ENCODE measurements around the gene HSPA1A. TPM values are rescaled to one million over a fixed set of nuclear protein-coding genes. Genes with fewer than 3 reads are reported as not detected.

The HSPA1A gene
- total RNA-seq, 1 experiment from 2014 or later = 169 TPM

DNA sequence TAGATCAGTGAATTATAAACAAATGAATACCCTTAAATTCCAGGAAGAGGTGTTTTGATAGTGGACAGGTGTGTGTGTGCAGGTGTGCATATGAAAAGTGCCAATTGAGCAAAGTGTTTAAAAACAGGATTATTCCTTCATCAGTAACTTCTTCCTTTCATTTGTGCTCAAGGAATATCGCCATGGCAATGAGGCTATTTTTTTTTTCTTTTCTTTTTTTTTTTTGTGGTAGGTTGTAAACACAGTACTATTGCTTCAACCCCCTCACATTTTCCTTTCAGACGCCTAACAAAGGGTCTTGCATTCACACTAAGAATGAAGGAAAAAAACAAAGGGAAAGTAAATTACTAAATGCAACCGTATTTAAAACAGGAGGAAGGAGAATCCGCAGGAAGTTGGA, 10.2 kb downstream of the HSPA1A start:
- H3K27ac ChIP-seq (ENCODE audit: low read length) = peak overlapping the region; percentile 67; the same call in 1 of the 2 replicates
- in situ Hi-C loops (cut with HindIII; ENCODE audit: low pct_unique_long_range_greater_than_20kb, low sequenced_read_pairs) = no loop called here

DNA sequence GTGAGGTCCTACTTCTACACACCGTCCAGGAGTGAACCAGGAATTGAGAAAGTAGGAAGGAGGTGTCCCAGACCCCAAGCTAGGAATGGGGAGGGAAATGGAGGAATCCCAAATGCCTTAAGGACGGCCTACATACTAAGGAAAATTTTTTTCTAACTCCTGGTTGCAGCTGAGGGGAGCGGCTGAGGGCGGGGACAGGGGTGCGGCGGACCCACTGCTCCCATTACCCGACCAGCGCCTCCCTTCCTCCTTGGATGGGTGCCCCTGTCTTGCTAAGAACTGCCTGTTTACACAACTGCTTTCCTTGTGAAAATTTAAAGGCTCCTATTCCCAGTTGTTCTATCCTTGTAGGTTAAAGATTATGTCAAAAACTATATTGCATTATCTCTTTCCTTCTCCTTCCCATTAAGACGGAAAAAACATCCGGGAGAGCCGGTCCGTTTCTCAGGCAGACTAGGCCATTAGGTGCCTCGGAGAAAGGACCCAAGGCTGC, 11.5 kb downstream of the HSPA1A start:
- Histone ChIP-seq H3K27ac (ENCODE audit: low read length) (peak overlapping the region; percentile 100), H3K9me3 (ENCODE audit: control insufficient read depth, insufficient read depth, low read depth, low read length) (no peaks in the 10 kb centered on the region), H3K27me3 (ENCODE audit: control insufficient read depth, insufficient read depth, low read length) (no peaks in the 10 kb centered on the region), H3K4me1 (ENCODE audit: control insufficient read depth, insufficient read depth, low read length) (peaks cover 29% of the 10 kb centered on the region), H3K4me3 (ENCODE audit: low read depth in 2 of 2, low read length in 2 of 2) (peak overlapping the region; percentile 55 to 65), H3K36me3 (ENCODE audit: control insufficient read depth, insufficient read depth, low read length) (no peaks in the 10 kb centered on the region; the same call in 1 of the 2 replicates)
- no TSS peak for BruUV-seq (replicated peaks)
- in situ Hi-C loops (cut with HindIII; ENCODE audit: low pct_unique_long_range_greater_than_20kb, low sequenced_read_pairs) = no loop called here
- ChIA-PET CTCF (no interaction called here), POLR2A (interaction anchor here (0.6 to 1.2 kb wide), 11 partner anchors 12 to 1151 kb away, joined by 3 to 8 read pairs (median 5); partner anchors contain the start of genes C6orf47, HSPA1A, HSPA1L and LSM2)
- ATAC-seq (peak; percentile 61), DNase-seq (ENCODE audit: low read depth, low spot score) (no peak)
- intact Hi-C loops (cut with micrococcal nuclease; ENCODE audit: unreplicated experiment) = loop anchor here (10.0 kb wide), 1 partner anchor 52 kb away; the partner anchor contains the start of gene VWA7
- TF ChIP-seq TCF7L2 (IDR thresholded peaks at IDR 0.05; ENCODE audit: low read depth, low read length) (no peak), SIN3A (IDR thresholded peaks at IDR 0.05; ENCODE audit: borderline replicate concordance, insufficient read depth, low read depth, low read length) (0 out of 2 replicates have a peak, but pooled peaks have one; percentile 32), POLR2AphosphoS5 (IDR thresholded peaks at IDR 0.05; ENCODE audit: low read depth, low read length) (peak; percentile 33; the same call in 1 of the 2 replicates)

More for the DNA sequence above, 10.2 kb downstream of the HSPA1A start:
- H3K36me3 ChIP-seq (ENCODE audit: control insufficient read depth, insufficient read depth, low read length) = no peaks in the 10 kb centered on the region; the same call in 1 of the 2 replicates
- BruUV-seq (replicated peaks) = no TSS peak
- ATAC-seq (no peak), DNase-seq (ENCODE audit: low read depth, low spot score) (no peak)
- peaks cover 30% of the 10 kb centered on the region for H3K4me1 ChIP-seq (ENCODE audit: control insufficient read depth, insufficient read depth, low read length)
- H3K9me3 ChIP-seq (ENCODE audit: control insufficient read depth, insufficient read depth, low read depth, low read length) = no peaks in the 10 kb centered on the region
- TF ChIP-seq POLR2AphosphoS5 (IDR thresholded peaks at IDR 0.05; ENCODE audit: low read depth, low read length) (no peak), TCF7L2 (IDR thresholded peaks at IDR 0.05; ENCODE audit: low read depth, low read length) (no peak), SIN3A (IDR thresholded peaks at IDR 0.05; ENCODE audit: borderline replicate concordance, insufficient read depth, low read depth, low read length) (no peak)
- TF ChIP-seq, protein P1, sequence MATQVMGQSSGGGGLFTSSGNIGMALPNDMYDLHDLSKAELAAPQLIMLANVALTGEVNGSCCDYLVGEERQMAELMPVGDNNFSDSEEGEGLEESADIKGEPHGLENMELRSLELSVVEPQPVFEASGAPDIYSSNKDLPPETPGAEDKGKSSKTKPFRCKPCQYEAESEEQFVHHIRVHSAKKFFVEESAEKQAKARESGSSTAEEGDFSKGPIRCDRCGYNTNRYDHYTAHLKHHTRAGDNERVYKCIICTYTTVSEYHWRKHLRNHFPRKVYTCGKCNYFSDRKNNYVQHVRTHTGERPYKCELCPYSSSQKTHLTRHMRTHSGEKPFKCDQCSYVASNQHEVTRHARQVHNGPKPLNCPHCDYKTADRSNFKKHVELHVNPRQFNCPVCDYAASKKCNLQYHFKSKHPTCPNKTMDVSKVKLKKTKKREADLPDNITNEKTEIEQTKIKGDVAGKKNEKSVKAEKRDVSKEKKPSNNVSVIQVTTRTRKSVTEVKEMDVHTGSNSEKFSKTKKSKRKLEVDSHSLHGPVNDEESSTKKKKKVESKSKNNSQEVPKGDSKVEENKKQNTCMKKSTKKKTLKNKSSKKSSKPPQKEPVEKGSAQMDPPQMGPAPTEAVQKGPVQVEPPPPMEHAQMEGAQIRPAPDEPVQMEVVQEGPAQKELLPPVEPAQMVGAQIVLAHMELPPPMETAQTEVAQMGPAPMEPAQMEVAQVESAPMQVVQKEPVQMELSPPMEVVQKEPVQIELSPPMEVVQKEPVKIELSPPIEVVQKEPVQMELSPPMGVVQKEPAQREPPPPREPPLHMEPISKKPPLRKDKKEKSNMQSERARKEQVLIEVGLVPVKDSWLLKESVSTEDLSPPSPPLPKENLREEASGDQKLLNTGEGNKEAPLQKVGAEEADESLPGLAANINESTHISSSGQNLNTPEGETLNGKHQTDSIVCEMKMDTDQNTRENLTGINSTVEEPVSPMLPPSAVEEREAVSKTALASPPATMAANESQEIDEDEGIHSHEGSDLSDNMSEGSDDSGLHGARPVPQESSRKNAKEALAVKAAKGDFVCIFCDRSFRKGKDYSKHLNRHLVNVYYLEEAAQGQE (IDR thresholded peaks at IDR 0.05; ENCODE audit: insufficient read depth in 1 of 2, low read depth in 2 of 2, low read length in 1 of 2) = no peak
- TF ChIP-seq, protein P2, sequence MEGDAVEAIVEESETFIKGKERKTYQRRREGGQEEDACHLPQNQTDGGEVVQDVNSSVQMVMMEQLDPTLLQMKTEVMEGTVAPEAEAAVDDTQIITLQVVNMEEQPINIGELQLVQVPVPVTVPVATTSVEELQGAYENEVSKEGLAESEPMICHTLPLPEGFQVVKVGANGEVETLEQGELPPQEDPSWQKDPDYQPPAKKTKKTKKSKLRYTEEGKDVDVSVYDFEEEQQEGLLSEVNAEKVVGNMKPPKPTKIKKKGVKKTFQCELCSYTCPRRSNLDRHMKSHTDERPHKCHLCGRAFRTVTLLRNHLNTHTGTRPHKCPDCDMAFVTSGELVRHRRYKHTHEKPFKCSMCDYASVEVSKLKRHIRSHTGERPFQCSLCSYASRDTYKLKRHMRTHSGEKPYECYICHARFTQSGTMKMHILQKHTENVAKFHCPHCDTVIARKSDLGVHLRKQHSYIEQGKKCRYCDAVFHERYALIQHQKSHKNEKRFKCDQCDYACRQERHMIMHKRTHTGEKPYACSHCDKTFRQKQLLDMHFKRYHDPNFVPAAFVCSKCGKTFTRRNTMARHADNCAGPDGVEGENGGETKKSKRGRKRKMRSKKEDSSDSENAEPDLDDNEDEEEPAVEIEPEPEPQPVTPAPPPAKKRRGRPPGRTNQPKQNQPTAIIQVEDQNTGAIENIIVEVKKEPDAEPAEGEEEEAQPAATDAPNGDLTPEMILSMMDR (IDR thresholded peaks at IDR 0.05) = no peak
- intact Hi-C loops (cut with micrococcal nuclease; ENCODE audit: unreplicated experiment) = loop anchor here (10.0 kb wide), 1 partner anchor 51 kb away; the partner anchor contains the start of gene VWA7
- H3K27me3 ChIP-seq (ENCODE audit: control insufficient read depth, insufficient read depth, low read length) = no peaks in the 10 kb centered on the region
- ChIA-PET CTCF (no interaction called here), POLR2A (no interaction called here)
- H3K4me3 ChIP-seq (ENCODE audit: low read depth in 2 of 2, low read length in 2 of 2) = no peak overlapping the region
